Neural progenitor cell (in vitro differentiated cells): ENCODE results near the gene IFI27L2. TPM values are rescaled to one million over a fixed set of nuclear protein-coding genes. Genes with fewer than 3 reads are reported as not detected.

Experiments
- DNase-seq: peaks from one replicate; pipeline ENCODE4 v3.0.0-alpha.2; 2016; ENCODE audit warnings: low spot score
- H2AFZ ChIP-seq: fragments of 200-600 bp; sonication (generic); replicated peaks from 2 replicates; pipeline ENCODE4 v1.6.1; 2016; ENCODE audit warnings: antibody characterized with exemption
- H3F3A ChIP-seq: fragments of 200-600 bp; sonication (generic); 2 replicates; pipeline ENCODE4 v1.6.1; 2016; ENCODE audit warnings: antibody characterized with exemption, low read depth
- H3K27ac ChIP-seq: fragments of 200-600 bp; sonication (generic); 2 replicates; pipeline ENCODE4 v1.5.1; 2016; ENCODE audit warnings: mild to moderate bottlenecking
- H3K27me3 ChIP-seq: fragments of 200-600 bp; sonication (generic); 2 replicates; pipeline ENCODE4 v1.6.1; 2016; ENCODE audit warnings: mild to moderate bottlenecking, moderate library complexity
- H3K36me3 ChIP-seq: fragments of 200-600 bp; sonication (generic); 2 replicates; pipeline ENCODE4 v1.5.1; 2016
- H3K4me1 ChIP-seq: fragments of 200-600 bp; sonication (generic); 2 replicates; pipeline ENCODE4 v1.6.1; 2016; ENCODE audit warnings: mixed run types
- H3K4me2 ChIP-seq: fragments of 200-600 bp; sonication (generic); 2 replicates; pipeline ENCODE4 v1.6.1; 2016
- H3K4me3 ChIP-seq: fragments of 200-600 bp; sonication (generic); 2 replicates; pipeline ENCODE4 v1.5.1; 2016
- H3K79me2 ChIP-seq: fragments of 200-600 bp; sonication (generic); 2 replicates; pipeline ENCODE4 v1.6.1; 2016; ENCODE audit warnings: low read depth
- H3K9ac ChIP-seq: fragments of 200-600 bp; sonication (generic); 2 replicates; pipeline ENCODE4 v1.6.1; 2016
- H3K9me3 ChIP-seq: fragments of 200-600 bp; sonication (generic); 2 replicates; pipeline ENCODE4 v1.5.1; 2016; ENCODE audit warnings: low read depth
- H4K20me1 ChIP-seq: fragments of 200-600 bp; sonication (generic); 2 replicates; pipeline ENCODE4 v1.6.1; 2016; ENCODE audit warnings: low read depth
- H3K27ac Mint-ChIP-seq: 3 replicates; pipeline ENCODE4 v1.8.0; 2021; ENCODE audit warnings: mixed read lengths
- H3K27me3 Mint-ChIP-seq: 2 replicates; pipeline ENCODE4 v1.8.0; 2022; ENCODE audit warnings: low read depth, mild to moderate bottlenecking, inconsistent platforms, moderate library complexity, mixed read lengths; ENCODE audit not compliant: insufficient read depth
- H3K36me3 Mint-ChIP-seq: 3 replicates; pipeline ENCODE4 v1.8.0; 2021; ENCODE audit warnings: mixed read lengths
- H3K4me1 Mint-ChIP-seq: 3 replicates; pipeline ENCODE4 v1.8.0; 2021; ENCODE audit warnings: mixed read lengths
- H3K4me3 Mint-ChIP-seq: 3 replicates; pipeline ENCODE4 v1.8.0; 2021; ENCODE audit warnings: mild to moderate bottlenecking, moderate library complexity, mixed read lengths
- H3K9me3 Mint-ChIP-seq: 3 replicates; pipeline ENCODE4 v1.8.0; 2020; ENCODE audit warnings: mixed read lengths
- CTCF ChIP-seq: fragments of 200-600 bp; sonication (generic); IDR thresholded peaks from 2 replicates; pipeline ENCODE4 v1.5.1; 2017; ENCODE audit warnings: antibody characterized with exemption, mild to moderate bottlenecking
- EZH2 ChIP-seq: fragments of 200-600 bp; sonication (generic); IDR thresholded peaks from 2 replicates; pipeline ENCODE4 v1.6.1; 2017; ENCODE audit warnings: antibody characterized with exemption, mild to moderate bottlenecking, moderate library complexity
- EZH2phosphoT487 ChIP-seq: fragments of 200-600 bp; sonication (generic); IDR thresholded peaks from 2 replicates; pipeline ENCODE4 v1.6.1; 2017; ENCODE audit warnings: antibody characterized with exemption
- total RNA-seq: library from RNA; depleted of rRNA; stranded (reverse); fragments of >200 nt; gene quantifications from 2 replicates; pipeline ENCODE4 v1.2.3, GENCODE V29; 2015; ENCODE audit warnings: low replicate concordance

The IFI27L2 gene
- total RNA-seq = 24.7 and 73.7 TPM in 2 replicates

GRCh38 chr14:94129111-94129757, at the start of gene IFI27L2:
TSS of gene IFI27L2 (minus strand) at chr14:94129604. CDS start at chr14:94129564, 40 bp downstream.
- Histone ChIP-seq H3K27ac (no peak within 1 kb of the TSS), H3K9me3 (no peaks in the 10 kb centered on the region), H3K4me2 (peak within 1 kb of the TSS; percentile 84), H3K27me3 (no peaks in the 10 kb centered on the region), H3K36me3 (no peaks in the 10 kb centered on the region), H3K79me2 (no peaks in the 10 kb centered on the region), H3K4me1 (peaks cover 4% of the 10 kb centered on the region), H4K20me1 (no peaks in the 10 kb centered on the region), H3K4me3 (peak within 1 kb of the TSS; percentile 53), H2AFZ (peak within 1 kb of the TSS; percentile 97), H3K9ac (no peak within 1 kb of the TSS), H3F3A (peaks cover 16% of the 10 kb centered on the region)
- H3K9me3 Mint-ChIP-seq = no peaks in the 10 kb centered on the region
- H3K36me3 Mint-ChIP-seq = no peaks in the 10 kb centered on the region
- H3K4me1 Mint-ChIP-seq = peaks cover 18% of the 10 kb centered on the region
- peak; percentile 94 for DNase-seq
- H3K27ac Mint-ChIP-seq = peak within 1 kb of the TSS; percentile 40
- H3K27me3 Mint-ChIP-seq = peaks cover 16% of the 10 kb centered on the region
- TF ChIP-seq EZH2 (no peak), CTCF (peak; percentile 46)
- H3K4me3 Mint-ChIP-seq = peak within 1 kb of the TSS; percentile 90

- H3K9me3 Mint-ChIP-seq = no peaks in the 10 kb centered on the region
- H3K9ac ChIP-seq = no peak overlapping the region
- H3K27me3 ChIP-seq = peaks cover 6% of the 10 kb centered on the region
- no peak overlapping the region for H3K27ac Mint-ChIP-seq
- peaks cover 12% of the 10 kb centered on the region for H4K20me1 ChIP-seq
- peak; percentile 51 for DNase-seq
- peaks cover 41% of the 10 kb centered on the region for H3K4me1 ChIP-seq
- H3K4me3 Mint-ChIP-seq = no peak overlapping the region
- H3K4me1 Mint-ChIP-seq = peaks cover 22% of the 10 kb centered on the region
- H3F3A ChIP-seq = peaks cover 30% of the 10 kb centered on the region
- no peak for TF ChIP-seq EZH2
- TF ChIP-seq CTCF = no peak
- no peak for TF ChIP-seq EZH2phosphoT487
- no peak overlapping the region for H3K4me3 ChIP-seq
- peak overlapping the region; percentile 96 for H3K4me2 ChIP-seq
- H3K36me3 Mint-ChIP-seq = no peaks in the 10 kb centered on the region
- peaks cover 77% of the 10 kb centered on the region for H3K79me2 ChIP-seq
- no peak overlapping the region for H2AFZ ChIP-seq
- no peaks in the 10 kb centered on the region for H3K36me3 ChIP-seq
- H3K27me3 Mint-ChIP-seq = peaks cover 12% of the 10 kb centered on the region
- H3K9me3 ChIP-seq = no peaks in the 10 kb centered on the region
- H3K27ac ChIP-seq = no peak overlapping the region
These were observed 48.4 kb upstream of the IFI27L2 start for GRCh38 chr14:94177806-94178205.

- Histone ChIP-seq H3K27ac (no peak overlapping the region), H3K4me1 (peaks cover 38% of the 10 kb centered on the region), H3K36me3 (no peaks in the 10 kb centered on the region), H3K4me3 (no peak overlapping the region), H2AFZ (no peak overlapping the region), H3F3A (peaks cover 31% of the 10 kb centered on the region), H3K9ac (no peak overlapping the region), H3K9me3 (no peaks in the 10 kb centered on the region), H3K4me2 (peak overlapping the region; percentile 96), H4K20me1 (peaks cover 12% of the 10 kb centered on the region), H3K27me3 (peaks cover 16% of the 10 kb centered on the region), H3K79me2 (peaks cover 68% of the 10 kb centered on the region)
- Mint-ChIP-seq H3K4me3 (no peak overlapping the region), H3K36me3 (no peaks in the 10 kb centered on the region), H3K27ac (no peak overlapping the region), H3K9me3 (no peaks in the 10 kb centered on the region), H3K4me1 (peaks cover 22% of the 10 kb centered on the region), H3K27me3 (peaks cover 12% of the 10 kb centered on the region)
- TF ChIP-seq EZH2 (no peak), EZH2phosphoT487 (no peak)
- DNase-seq = no peak
These were observed 47.4 kb upstream of the IFI27L2 start for GRCh38 chr14:94176808-94177207.

- H3K36me3 ChIP-seq = no peaks in the 10 kb centered on the region
- H3K27me3 ChIP-seq = peaks cover 20% of the 10 kb centered on the region
- Mint-ChIP-seq H3K4me1 (peaks cover 22% of the 10 kb centered on the region), H3K9me3 (no peaks in the 10 kb centered on the region), H3K4me3 (peak overlapping the region; percentile 90), H3K27ac (no peak overlapping the region), H3K27me3 (peaks cover 14% of the 10 kb centered on the region), H3K36me3 (no peaks in the 10 kb centered on the region)
- peaks cover 57% of the 10 kb centered on the region for H3K79me2 ChIP-seq
- H3F3A ChIP-seq = peaks cover 31% of the 10 kb centered on the region
- TF ChIP-seq EZH2 = no peak
- no peak for TF ChIP-seq EZH2phosphoT487
- TF ChIP-seq CTCF = no peak
- no peak overlapping the region for H3K27ac ChIP-seq
- H3K4me2 ChIP-seq = peak overlapping the region; percentile 96
- peaks cover 38% of the 10 kb centered on the region for H3K4me1 ChIP-seq
- H2AFZ ChIP-seq = peak overlapping the region; percentile 74
- no peak overlapping the region for H3K9ac ChIP-seq
- no peak for DNase-seq
- H3K4me3 ChIP-seq = peak overlapping the region; percentile 97
- peaks cover 12% of the 10 kb centered on the region for H4K20me1 ChIP-seq
- H3K9me3 ChIP-seq = no peaks in the 10 kb centered on the region
These were observed 46.3 kb upstream of the IFI27L2 start for GRCh38 chr14:94175747-94176146.
